HEK293 (cell line): ENCODE results near the gene BBX.

Experiments
- CTCF ChIA-PET: fragments of 350-600 bp; formaldehyde crosslinking; extraction: SDS; loops from one replicate; lab custom pipeline; 2021; ENCODE audit warnings: antibody characterized with exemption; lab: Yijun Ruan, JAX
- POLR2A ChIA-PET: fragments of 300-600 bp; formaldehyde crosslinking; extraction: SDS; loops from one replicate; lab custom pipeline; 2020; ENCODE audit warnings: antibody characterized with exemption, inconsistent platforms; lab: Yijun Ruan, JAX
- H3K27ac ChIP-seq: fragments of 200-500 bp; sonication (Bioruptor generic); 2 replicates; pipeline ENCODE4 v1.5.1; 2014; ENCODE audit warnings: low read depth, low read length, control low read depth, inconsistent platforms; ENCODE audit errors: extremely low read depth
- H3K36me3 ChIP-seq, 2 experiments: fragments of 200-500 bp in 1 of 2; sonication (Bioruptor generic) in 1 of 2; 1 replicate in 1 of 2; 2 replicates in 1 of 2; pipeline ENCODE4 v1.5.1; 2014 to 2017; ENCODE audit warnings: inconsistent platforms in 2 of 2, low read length in 2 of 2; ENCODE audit not compliant: control insufficient read depth in 2 of 2, insufficient read depth in 1 of 2
- H3K4me1 ChIP-seq: fragments of 200-500 bp; sonication (Bioruptor generic); 2 replicates; pipeline ENCODE4 v1.5.1; 2014; ENCODE audit warnings: mild to moderate bottlenecking, low read length, inconsistent platforms; ENCODE audit not compliant: control insufficient read depth, insufficient read depth
- H3K4me3 ChIP-seq: 2 replicates; pipeline ENCODE4 v1.5.1; 2011; ENCODE audit warnings: low read depth, mild to moderate bottlenecking, control low read depth, low read length, moderate library complexity
- H3K9me3 ChIP-seq: fragments of 200-500 bp; sonication (Bioruptor generic); 2 replicates; pipeline ENCODE4 v1.5.1; 2014; ENCODE audit warnings: low read depth, low read length, inconsistent platforms; ENCODE audit not compliant: control insufficient read depth, insufficient read depth
- BCL11A ChIP-seq: fragments of 450-650 bp; formaldehyde crosslinking; IDR thresholded peaks from 2 replicates; pipeline ENCODE4 v1.5.1; 2016; ENCODE audit warnings: low read depth, missing biosample characterization, missing genetic modification characterization
- KLF1 ChIP-seq: fragments of 450-650 bp; formaldehyde crosslinking; IDR thresholded peaks from 2 replicates; pipeline ENCODE4 v1.5.1; 2016; ENCODE audit warnings: missing biosample characterization, missing genetic modification characterization
- KLF7 ChIP-seq: fragments of 450-650 bp; formaldehyde crosslinking; IDR thresholded peaks from 2 replicates; pipeline ENCODE4 v1.5.1; 2016; ENCODE audit warnings: missing biosample characterization, missing genetic modification characterization, borderline replicate concordance
- SCRT1 ChIP-seq: fragments of 450-650 bp; formaldehyde crosslinking; IDR thresholded peaks from 2 replicates; pipeline ENCODE4 v1.5.1; 2016; ENCODE audit warnings: missing biosample characterization, missing genetic modification characterization, borderline replicate concordance
- ZBTB49 ChIP-seq: fragments of 450-650 bp; formaldehyde crosslinking; IDR thresholded peaks from 2 replicates; pipeline ENCODE4 v1.5.1; 2016; ENCODE audit warnings: missing biosample characterization, missing genetic modification characterization, low read depth
- ZIC2 ChIP-seq: fragments of 450-650 bp; formaldehyde crosslinking; IDR thresholded peaks from 2 replicates; pipeline ENCODE4 v1.5.1; 2016; ENCODE audit warnings: missing biosample characterization, missing genetic modification characterization
- ZNF138 ChIP-seq: fragments of 450-650 bp; formaldehyde crosslinking; IDR thresholded peaks from 2 replicates; pipeline ENCODE4 v1.5.1; 2016; ENCODE audit warnings: missing biosample characterization, missing genetic modification characterization, borderline replicate concordance
- ZNF211 ChIP-seq: fragments of 450-650 bp; formaldehyde crosslinking; IDR thresholded peaks from 2 replicates; pipeline ENCODE4 v1.5.1; 2016; ENCODE audit warnings: low read depth, missing biosample characterization, missing genetic modification characterization
- ZNF23 ChIP-seq: fragments of 450-650 bp; formaldehyde crosslinking; IDR thresholded peaks from 2 replicates; pipeline ENCODE4 v1.5.1; 2016; ENCODE audit warnings: missing biosample characterization, missing genetic modification characterization, borderline replicate concordance
- ZNF335 ChIP-seq: fragments of 450-650 bp; formaldehyde crosslinking; conservative IDR thresholded peaks from 2 replicates; pipeline ENCODE4 v1.5.1; 2016; ENCODE audit warnings: missing biosample characterization, missing genetic modification characterization
- ZNF488 ChIP-seq: fragments of 450-650 bp; formaldehyde crosslinking; IDR thresholded peaks from 2 replicates; pipeline ENCODE4 v1.5.1; 2016; ENCODE audit warnings: missing biosample characterization, missing genetic modification characterization
- ZNF514 ChIP-seq: fragments of 450-650 bp; formaldehyde crosslinking; IDR thresholded peaks from 2 replicates; pipeline ENCODE4 v1.5.1; 2016; ENCODE audit warnings: missing biosample characterization, missing genetic modification characterization
- ZNF548 ChIP-seq: fragments of 450-650 bp; formaldehyde crosslinking; IDR thresholded peaks from 2 replicates; pipeline ENCODE4 v1.5.1; 2016; ENCODE audit warnings: missing biosample characterization, missing genetic modification characterization
- ZNF600 ChIP-seq: fragments of 450-650 bp; formaldehyde crosslinking; IDR thresholded peaks from 2 replicates; pipeline ENCODE4 v1.5.1; 2016; ENCODE audit warnings: missing biosample characterization, missing genetic modification characterization
- ZNF670 ChIP-seq: fragments of 450-650 bp; formaldehyde crosslinking; IDR thresholded peaks from 2 replicates; pipeline ENCODE4 v1.5.1; 2016; ENCODE audit warnings: missing biosample characterization, missing genetic modification characterization, low read depth
- ZXDB ChIP-seq: fragments of 450-650 bp; formaldehyde crosslinking; IDR thresholded peaks from 2 replicates; pipeline ENCODE4 v1.5.1; 2016; ENCODE audit warnings: missing biosample characterization, missing genetic modification characterization
- TF ChIP-seq, protein P1 (sequence below): fragments of 450-650 bp; formaldehyde crosslinking; IDR thresholded peaks from 2 replicates; pipeline ENCODE4 v1.5.0; 2017; ENCODE audit warnings: missing biosample characterization, missing genetic modification characterization, borderline replicate concordance
- TF ChIP-seq, protein P2 (sequence below): fragments of 450-650 bp; formaldehyde crosslinking; IDR thresholded peaks from 2 replicates; pipeline ENCODE4 v1.5.1; 2016; ENCODE audit warnings: missing biosample characterization, missing genetic modification characterization
- TF ChIP-seq, protein P3 (sequence below): fragments of 450-650 bp; formaldehyde crosslinking; IDR thresholded peaks from 2 replicates; pipeline ENCODE4 v1.5.1; 2017; ENCODE audit warnings: missing biosample characterization, missing genetic modification characterization

Gene BBX

DNA sequence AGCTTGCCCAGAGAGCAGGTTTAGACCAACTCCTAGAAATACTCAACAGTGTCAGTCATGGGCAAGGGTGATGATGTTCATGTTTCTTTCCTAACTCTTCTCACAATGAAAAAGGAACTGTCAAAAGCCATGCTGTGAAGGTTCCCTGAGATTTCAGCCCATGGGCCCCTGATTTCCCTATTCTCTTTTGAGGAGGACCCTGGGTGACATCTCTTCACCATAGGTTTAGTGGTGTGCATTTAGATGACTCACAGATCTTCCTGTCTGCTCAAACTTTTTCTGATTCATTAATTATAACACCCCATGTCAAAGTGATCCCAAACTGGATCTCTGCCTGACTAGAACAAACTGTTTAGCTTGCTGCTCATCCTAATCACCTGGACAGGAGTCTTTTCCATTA lies 108.0 kb downstream of the BBX start:
- H3K36me3 ChIP-seq, result no peaks in the 10 kb centered on the region
- no peak overlapping the region for H3K27ac ChIP-seq
- no peaks in the 10 kb centered on the region for H3K9me3 ChIP-seq
- CTCF ChIA-PET, result no interaction called here
- no peak for TF ChIP-seq ZNF488 (tag by site-specific recombination)
- no peak for TF ChIP-seq ZIC2 (tag by site-specific recombination)
- no peak for TF ChIP-seq ZNF670 (tag by site-specific recombination)
- TF ChIP-seq, protein P1, sequence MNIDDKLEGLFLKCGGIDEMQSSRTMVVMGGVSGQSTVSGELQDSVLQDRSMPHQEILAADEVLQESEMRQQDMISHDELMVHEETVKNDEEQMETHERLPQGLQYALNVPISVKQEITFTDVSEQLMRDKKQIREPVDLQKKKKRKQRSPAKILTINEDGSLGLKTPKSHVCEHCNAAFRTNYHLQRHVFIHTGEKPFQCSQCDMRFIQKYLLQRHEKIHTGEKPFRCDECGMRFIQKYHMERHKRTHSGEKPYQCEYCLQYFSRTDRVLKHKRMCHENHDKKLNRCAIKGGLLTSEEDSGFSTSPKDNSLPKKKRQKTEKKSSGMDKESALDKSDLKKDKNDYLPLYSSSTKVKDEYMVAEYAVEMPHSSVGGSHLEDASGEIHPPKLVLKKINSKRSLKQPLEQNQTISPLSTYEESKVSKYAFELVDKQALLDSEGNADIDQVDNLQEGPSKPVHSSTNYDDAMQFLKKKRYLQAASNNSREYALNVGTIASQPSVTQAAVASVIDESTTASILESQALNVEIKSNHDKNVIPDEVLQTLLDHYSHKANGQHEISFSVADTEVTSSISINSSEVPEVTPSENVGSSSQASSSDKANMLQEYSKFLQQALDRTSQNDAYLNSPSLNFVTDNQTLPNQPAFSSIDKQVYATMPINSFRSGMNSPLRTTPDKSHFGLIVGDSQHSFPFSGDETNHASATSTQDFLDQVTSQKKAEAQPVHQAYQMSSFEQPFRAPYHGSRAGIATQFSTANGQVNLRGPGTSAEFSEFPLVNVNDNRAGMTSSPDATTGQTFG, result no peak
- TF ChIP-seq ZNF600 (tag by site-specific recombination), result no peak
- no peak for TF ChIP-seq KLF7
- no peak for TF ChIP-seq ZBTB49
- no peak for TF ChIP-seq BCL11A (tag by site-specific recombination)
- TF ChIP-seq, all 188 proteins: peak for 0
- POLR2A ChIA-PET, result no interaction called here
- Histone ChIP-seq H3K4me3 (no peak overlapping the region), H3K4me1 (peaks cover 12% of the 10 kb centered on the region)

DNA sequence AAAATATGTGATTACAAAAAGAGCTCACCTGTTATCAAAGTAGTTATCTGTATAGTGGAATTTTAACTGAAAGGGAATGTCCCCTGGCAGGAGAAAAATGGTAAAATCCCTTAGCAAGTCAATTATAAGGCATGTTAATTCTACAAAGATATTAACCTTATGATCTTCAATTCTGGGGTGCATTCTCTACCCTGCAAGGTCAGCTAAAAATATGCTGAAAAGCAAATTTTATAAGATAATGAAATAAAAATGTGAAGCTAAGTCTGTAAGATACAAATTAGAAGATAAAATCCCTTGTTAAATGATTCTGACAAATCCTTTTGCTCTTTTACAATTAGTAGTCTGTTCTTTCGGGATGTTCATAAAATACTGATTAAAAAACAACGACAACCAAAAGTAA lies 109.8 kb downstream of the BBX start:
- Histone ChIP-seq H3K27ac (no peak overlapping the region), H3K4me3 (no peak overlapping the region), H3K9me3 (no peaks in the 10 kb centered on the region), H3K36me3 (no peaks in the 10 kb centered on the region), H3K4me1 (peaks cover 12% of the 10 kb centered on the region)
- ChIA-PET POLR2A (no interaction called here), CTCF (no interaction called here)
- TF ChIP-seq KLF1 (tag by site-specific recombination) (no peak), ZNF548 (tag by site-specific recombination) (no peak), ZNF335 (tag by site-specific recombination) (no peak), ZNF138 (no peak), ZXDB (tag by site-specific recombination) (no peak), SCRT1 (tag by site-specific recombination) (no peak), ZNF23 (tag by site-specific recombination) (no peak), ZNF211 (tag by site-specific recombination) (no peak), ZNF514 (no peak)
- TF ChIP-seq, protein P2, sequence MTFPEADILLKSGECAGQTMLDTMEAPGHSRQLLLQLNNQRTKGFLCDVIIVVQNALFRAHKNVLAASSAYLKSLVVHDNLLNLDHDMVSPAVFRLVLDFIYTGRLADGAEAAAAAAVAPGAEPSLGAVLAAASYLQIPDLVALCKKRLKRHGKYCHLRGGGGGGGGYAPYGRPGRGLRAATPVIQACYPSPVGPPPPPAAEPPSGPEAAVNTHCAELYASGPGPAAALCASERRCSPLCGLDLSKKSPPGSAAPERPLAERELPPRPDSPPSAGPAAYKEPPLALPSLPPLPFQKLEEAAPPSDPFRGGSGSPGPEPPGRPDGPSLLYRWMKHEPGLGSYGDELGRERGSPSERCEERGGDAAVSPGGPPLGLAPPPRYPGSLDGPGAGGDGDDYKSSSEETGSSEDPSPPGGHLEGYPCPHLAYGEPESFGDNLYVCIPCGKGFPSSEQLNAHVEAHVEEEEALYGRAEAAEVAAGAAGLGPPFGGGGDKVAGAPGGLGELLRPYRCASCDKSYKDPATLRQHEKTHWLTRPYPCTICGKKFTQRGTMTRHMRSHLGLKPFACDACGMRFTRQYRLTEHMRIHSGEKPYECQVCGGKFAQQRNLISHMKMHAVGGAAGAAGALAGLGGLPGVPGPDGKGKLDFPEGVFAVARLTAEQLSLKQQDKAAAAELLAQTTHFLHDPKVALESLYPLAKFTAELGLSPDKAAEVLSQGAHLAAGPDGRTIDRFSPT, result no peak
- TF ChIP-seq, protein P3, sequence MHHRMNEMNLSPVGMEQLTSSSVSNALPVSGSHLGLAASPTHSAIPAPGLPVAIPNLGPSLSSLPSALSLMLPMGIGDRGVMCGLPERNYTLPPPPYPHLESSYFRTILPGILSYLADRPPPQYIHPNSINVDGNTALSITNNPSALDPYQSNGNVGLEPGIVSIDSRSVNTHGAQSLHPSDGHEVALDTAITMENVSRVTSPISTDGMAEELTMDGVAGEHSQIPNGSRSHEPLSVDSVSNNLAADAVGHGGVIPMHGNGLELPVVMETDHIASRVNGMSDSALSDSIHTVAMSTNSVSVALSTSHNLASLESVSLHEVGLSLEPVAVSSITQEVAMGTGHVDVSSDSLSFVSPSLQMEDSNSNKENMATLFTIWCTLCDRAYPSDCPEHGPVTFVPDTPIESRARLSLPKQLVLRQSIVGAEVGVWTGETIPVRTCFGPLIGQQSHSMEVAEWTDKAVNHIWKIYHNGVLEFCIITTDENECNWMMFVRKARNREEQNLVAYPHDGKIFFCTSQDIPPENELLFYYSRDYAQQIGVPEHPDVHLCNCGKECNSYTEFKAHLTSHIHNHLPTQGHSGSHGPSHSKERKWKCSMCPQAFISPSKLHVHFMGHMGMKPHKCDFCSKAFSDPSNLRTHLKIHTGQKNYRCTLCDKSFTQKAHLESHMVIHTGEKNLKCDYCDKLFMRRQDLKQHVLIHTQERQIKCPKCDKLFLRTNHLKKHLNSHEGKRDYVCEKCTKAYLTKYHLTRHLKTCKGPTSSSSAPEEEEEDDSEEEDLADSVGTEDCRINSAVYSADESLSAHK, result no peak
